Measurements from ENCODE around the gene BCL2L1.

The BCL2L1 gene

DNA sequence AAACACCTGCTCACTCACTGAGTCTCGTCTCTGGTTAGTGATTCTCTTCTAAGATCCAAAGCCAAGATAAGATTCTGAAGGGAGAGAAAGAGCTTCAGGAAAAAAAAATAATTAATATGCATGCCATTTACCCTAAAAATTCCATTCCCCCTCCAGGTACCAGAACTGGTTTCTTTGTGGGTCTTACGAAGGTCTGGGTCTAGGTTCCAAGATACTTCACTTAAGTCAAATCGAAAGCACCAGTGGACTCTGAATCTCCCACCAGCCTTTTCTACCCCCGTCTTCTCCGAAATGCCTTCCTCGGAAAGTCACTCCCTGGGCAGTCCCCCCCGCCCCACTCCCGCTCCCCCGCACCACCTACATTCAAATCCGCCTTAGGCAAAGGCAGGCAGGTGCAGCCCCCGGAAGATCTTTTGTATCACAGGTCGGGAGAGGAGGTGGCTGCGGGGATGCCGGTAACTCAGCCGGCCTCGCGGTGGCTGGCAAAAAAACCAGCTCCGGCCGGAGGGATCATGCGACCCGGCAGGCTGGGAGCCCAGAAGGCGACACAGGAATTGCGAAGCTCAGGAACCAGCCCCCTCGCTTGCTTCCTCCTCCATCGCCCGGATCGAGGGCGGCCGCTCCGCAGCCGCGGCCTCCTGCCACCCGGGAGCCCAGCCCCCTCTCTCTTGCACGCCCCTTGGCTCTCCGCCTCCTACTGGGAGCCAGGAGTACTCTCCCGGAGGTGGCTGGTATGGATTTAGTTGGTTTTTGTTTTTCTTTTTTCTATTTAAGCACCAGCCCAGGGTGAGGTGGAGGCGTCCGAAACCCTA, at the start of gene BCL2L1:
BCL2L1 (minus strand) TSS at position 612 of the 812 bp plus-strand sequence. CDS start 650 bp downstream, outside the sequence.
- peak; percentile 91 for DNase-seq (ENCODE audit: low read depth in 2 of 2)
- peak within 1 kb of the TSS; percentile 57 to 75 for H3K4me3 ChIP-seq (replicated peaks in 1 of 2; ENCODE audit: low read depth in 2 of 2, low read length in 2 of 2)
- peak; percentile 92 for TF ChIP-seq CTCF (IDR thresholded peaks at IDR 0.05; ENCODE audit: low read depth, low read length)

DNA sequence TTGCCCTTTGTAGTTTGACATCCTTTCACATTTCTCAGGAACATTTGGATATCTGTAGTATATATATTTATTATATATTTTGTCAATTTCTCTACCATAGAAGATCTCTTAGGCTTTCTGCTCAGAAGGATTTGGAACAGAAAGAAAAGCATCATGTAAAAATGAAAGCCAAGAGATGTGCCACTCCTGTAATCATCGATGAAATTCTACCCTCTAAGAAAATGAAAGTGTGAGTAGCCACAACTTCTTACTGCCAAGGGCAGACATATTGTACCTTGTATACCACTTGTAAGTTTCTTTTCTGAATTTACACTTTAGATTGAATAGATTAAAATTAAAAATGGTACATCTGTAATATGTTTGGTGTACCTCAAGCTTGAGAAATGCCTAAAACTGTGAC, 47.6 kb upstream of the BCL2L1 start:
- DNase-seq (ENCODE audit: low read depth in 2 of 2), result no peak
- TF ChIP-seq CTCF (IDR thresholded peaks at IDR 0.05; ENCODE audit: low read depth, low read length), result no peak
- H3K4me3 ChIP-seq (replicated peaks in 1 of 2; ENCODE audit: low read depth in 2 of 2, low read length in 2 of 2), result no peak overlapping the region

DNA sequence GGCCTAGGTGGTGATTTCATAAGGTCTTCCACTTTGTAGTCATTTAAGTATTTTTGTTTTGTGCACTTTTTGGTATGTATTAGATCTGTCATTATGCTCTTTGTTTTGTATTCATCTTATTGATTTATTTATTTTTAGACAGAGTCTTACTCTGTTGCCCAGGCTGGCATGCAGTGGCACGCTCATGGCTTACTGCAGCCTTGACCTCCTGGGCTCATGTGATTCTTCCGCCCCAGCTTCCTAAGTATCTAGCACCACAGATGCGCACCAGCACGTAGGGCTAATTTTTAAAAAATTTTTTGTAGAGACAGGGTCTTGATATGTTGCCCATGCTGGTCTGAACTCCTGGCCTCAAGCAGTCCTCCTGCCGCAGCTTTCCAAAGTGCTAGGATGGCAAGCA, 47.0 kb upstream of the BCL2L1 start:
- TF ChIP-seq CTCF (IDR thresholded peaks at IDR 0.05; ENCODE audit: low read depth, low read length), result no peak
- no peak for DNase-seq (ENCODE audit: low read depth in 2 of 2)
- H3K4me3 ChIP-seq (replicated peaks in 1 of 2; ENCODE audit: low read depth in 2 of 2, low read length in 2 of 2), result no peak overlapping the region

- H3K4me3 ChIP-seq (replicated peaks in 1 of 2; ENCODE audit: low read depth in 2 of 2, low read length in 2 of 2), result no peak overlapping the region
- TF ChIP-seq CTCF (IDR thresholded peaks at IDR 0.05; ENCODE audit: low read depth, low read length), result no peak
- DNase-seq (ENCODE audit: low read depth in 2 of 2), result no peak
Observed at GRCh38 chr20:31767805-31768204, 45.1 kb upstream of the BCL2L1 start.

- no peak for TF ChIP-seq CTCF (IDR thresholded peaks at IDR 0.05; ENCODE audit: low read depth, low read length)
- peak; percentile 61 to 77 for DNase-seq (ENCODE audit: low read depth in 2 of 2)
Observed at GRCh38 chr20:31764641-31765305, 42.1 kb upstream of the BCL2L1 start.

GRCh38 chr20:31760519-31761240, 38.0 kb upstream of the BCL2L1 start:
- no peak for TF ChIP-seq CTCF (IDR thresholded peaks at IDR 0.05; ENCODE audit: low read depth, low read length)

More at GRCh38 chr20:31764641-31765305, 42.1 kb upstream of the BCL2L1 start:
- no peak overlapping the region for H3K4me3 ChIP-seq (replicated peaks in 1 of 2; ENCODE audit: low read depth in 2 of 2, low read length in 2 of 2)

More at GRCh38 chr20:31760519-31761240, 38.0 kb upstream of the BCL2L1 start:
- DNase-seq (ENCODE audit: low read depth in 2 of 2), result peak; percentile 62 to 77
- no peak overlapping the region for H3K4me3 ChIP-seq (replicated peaks in 1 of 2; ENCODE audit: low read depth in 2 of 2, low read length in 2 of 2)

Measured in cardiac fibroblast (primary cell).